ENCODE results near the gene PGBD1.

DNA sequence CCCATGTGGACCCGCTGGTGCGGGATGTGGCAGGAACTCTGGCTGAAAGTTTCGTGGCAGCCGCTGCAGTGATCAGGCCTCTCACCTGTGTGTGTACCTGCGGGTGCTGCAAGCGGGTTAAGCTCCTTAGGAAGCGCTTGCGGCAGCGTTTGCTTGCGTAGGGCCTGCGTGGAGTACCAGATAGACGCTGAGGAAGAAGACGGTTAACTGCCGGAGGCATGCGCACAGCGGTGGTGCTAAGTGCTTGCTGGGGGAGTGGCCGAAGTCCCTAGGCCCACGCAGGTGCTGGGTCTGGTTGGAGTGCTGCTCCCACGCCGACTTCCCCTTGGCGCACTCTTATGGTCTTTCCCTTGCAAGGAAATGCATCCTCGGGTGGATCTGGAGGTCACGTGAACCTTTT lies 31.6 kb downstream of the PGBD1 start:
- TF ChIP-seq CTCF (conservative IDR thresholded peaks at IDR 0.05) (no peak), ZFX (IDR thresholded peaks at IDR 0.05) (no peak)
